G401.6 (cell line): ENCODE measurements around the gene ASB10.

ENCODE experiments used
- FAIRE-seq: peaks from 2 replicates; lab custom pipeline; 2012; peaks lifted over from hg19 to GRCh38; lab: Jason Lieb, UNC

ASB10 gene

DNA sequence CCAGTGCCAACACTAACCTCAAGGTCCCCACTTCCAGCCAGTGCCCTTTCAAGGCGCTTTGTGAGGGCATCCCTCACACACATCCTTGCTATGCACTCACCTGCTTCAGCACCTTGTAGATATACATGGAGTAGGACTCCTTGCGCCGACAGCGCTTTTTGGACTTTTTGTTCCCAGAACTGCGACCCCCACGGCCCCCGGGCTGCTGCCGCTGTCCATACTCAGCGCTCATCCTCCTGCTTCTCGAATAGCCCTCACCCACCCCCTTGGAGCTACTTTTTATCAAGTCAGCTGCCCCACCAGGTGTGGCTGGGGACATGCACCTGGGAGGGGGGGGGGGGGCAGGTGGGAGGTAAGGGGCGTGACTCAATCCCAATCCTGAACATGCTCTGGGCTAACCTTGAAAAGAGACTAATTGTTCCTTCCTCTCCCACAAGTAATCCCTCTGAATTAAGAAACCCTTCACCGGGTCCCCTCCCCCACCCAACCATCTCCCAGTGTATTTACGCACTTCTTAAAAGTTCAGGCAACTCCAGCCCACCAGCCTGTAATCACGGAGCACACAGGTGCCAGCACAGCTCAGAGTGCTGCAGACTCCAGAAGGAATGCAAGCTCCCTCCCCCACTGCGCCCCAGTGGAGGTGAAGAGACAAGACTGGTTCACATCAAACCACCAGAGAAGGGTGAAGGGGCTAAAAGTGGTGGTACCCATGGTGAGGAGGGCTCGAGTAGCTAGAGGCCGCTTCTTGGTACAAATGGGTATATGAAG, 23.2 kb upstream of the ASB10 start, which contains the start of gene H2BK1:
H2BK1 (minus strand) TSS at position 402 of the 768 bp plus-strand sequence; CDS start at position 232, 170 bp downstream.
- no peak for FAIRE-seq

DNA sequence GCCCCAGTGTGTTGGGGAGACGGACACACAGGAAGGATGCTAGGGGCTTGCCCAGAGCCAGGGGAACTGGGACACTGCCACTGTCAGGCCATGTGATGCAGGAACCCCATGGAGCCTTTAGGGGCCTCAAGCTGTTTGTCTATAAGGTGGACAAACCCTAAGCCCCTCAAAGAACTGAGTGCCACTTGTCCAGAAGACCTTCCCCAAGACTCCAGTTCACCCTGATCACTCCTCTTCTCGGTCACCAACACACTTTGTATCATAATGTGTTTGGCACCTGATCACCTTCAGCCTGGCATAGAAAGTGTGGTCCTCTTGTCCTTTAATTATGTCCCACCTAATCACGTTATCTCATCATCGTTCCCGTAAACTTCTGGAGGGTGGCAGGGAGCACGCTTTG, 22.5 kb upstream of the ASB10 start:
- FAIRE-seq = no peak

DNA sequence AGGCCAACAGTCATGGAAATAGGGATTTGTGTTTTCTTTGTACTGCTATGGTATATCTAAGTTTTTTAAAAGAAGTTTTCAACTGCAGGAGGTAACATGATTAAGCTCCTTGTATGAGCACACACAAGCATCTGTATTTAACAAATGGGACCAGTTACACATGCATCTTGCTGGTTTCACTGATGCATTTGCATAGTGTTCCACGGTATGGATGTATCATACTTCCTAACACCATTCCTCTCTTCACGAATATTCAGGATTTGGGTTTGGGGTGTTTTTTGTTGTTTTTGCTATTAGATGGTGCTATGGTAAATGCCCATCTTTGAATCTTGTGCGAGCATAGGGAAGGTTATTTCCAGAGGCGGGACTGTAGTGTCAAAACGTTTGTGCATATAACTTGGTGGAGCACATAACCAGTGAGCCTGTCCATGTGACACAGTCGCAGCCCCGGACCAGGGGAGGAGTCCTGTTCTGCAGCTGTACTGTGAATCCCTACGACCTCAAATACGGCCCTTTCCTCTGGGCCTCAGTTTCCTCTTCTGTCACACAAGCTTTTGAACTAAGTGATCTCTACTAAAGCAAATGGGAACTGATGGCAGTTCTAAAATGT, 21.3 kb upstream of the ASB10 start:
- no peak for FAIRE-seq

DNA sequence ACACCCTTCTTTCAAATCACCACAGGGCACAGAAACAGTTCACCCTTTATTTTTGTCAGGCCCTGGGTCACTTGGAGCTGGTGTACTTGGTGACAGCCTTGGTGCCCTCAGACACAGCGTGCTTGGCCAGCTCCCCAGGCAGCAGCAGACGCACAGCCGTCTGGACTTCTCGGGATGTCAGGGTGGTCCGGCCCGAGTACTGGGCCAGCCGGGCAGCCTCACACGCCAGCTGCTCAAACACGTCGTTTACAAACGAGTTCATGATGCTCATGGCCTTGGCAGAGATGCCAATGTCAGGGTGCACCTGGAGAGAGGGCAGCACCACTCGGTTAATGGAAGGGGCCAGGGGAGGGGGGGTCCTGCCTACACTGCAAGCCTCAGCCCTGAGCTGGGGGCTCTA, 20.8 kb upstream of the ASB10 start:
- FAIRE-seq = no peak

DNA sequence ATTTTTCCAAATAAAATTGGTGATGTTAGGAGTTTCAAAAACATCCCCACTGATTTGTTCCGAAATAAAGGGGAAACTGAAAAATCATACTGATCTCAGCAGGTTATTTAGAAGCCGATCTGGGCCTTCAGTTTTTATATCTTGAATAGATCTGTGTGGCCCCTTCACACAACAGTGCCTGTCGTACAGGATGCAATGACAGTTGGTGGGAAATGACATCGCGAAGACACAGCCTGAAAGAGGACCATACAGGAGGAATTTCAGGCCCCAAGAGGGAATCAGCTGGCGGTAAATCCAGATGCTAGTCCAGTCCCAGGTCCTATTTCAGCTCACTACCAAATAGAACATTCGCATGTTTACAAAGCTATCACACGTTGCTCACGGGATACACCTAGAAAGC, 20.3 kb upstream of the ASB10 start:
- FAIRE-seq = no peak

DNA sequence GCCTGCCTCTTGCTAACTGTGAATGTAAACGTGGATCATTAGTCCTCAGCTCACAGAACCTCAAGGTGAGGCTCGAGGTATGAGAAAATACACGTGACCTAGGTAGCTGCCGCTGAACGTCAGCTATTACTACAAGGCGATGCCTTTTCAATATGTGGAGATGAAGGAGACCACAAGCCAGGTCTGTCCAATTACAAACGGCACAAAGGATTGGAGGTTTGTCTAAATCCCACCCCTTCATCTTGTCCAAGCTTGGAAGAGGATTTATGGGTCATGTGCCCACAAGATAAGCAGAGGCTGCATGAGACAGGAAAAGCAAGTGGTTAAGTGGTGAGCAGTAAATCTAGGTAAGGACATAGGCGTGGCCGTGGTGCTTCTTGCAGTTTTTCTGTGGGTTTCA, 19.9 kb upstream of the ASB10 start:
- FAIRE-seq = no peak

DNA sequence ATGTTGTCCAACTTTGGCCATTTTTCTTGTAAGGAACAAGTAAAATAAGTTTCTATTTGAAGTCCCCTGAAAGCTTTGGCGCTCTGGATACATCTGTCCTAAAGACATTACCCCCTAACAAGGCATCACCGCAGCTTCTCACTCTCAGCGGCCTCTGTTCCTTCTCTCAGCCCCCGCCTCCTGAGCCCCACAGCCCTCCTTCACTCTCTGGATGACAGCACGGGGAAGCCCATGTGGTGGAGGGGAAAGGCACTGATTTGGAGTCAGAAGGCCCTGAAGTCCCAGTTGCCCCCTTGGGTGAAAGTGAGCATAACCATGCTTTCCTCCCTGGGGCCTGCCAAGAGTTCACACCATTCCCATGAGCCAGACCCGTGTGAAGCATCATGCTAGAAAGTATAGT, 18.7 kb upstream of the ASB10 start:
- no peak for FAIRE-seq

DNA sequence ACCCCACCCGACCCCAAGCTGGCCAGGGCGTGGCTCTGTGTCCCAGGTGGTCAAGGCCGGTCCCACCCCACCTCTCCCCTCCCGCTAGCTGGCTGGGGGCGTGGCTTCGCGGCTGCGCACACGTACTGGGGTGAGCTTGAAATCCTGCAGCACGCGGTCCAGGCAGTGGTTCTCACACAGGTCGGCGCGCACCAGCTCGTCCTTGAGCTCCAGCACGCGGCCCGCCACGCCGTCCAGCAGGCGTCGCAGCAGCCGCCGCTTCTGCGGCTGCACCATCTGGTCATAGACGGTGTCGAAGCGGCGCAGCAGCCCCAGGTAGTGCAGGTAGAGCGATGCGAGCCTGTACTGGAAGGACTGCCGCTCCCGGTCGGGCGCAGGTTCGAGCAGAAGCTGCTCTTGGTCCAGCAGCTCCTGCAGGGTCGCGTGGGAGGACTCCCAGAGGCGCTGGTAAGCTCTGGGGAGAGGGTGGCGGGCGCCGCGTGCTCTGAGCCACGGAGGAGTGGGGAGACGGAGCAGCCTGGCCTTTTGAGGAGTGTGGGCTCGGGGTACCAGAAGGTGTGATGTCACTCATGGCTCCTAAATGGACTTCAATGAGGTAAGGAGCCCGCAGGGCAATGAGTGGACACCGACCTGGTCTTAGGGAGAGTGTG, 17.5 kb upstream of the ASB10 start:
- no peak for FAIRE-seq

DNA sequence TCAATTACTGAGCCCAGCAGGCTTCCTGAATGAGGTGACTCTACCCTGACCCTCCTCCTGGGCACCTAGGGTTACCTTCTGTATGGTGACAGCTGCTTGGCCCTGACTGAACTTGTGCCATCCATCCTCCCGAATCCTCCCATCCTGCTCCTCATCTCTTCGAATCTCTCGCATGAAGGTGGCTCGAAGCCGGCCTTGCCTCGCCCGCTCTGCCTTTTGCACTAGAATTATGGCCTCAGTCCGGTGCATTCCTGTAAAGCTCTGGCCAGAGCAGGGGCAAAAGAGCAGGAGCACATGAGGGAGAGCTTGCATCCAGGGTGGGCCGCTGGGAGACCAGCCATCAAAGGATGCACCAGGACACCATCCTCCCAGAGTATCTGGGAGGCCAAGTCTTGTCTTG, 15.8 kb upstream of the ASB10 start:
- FAIRE-seq = no peak

DNA sequence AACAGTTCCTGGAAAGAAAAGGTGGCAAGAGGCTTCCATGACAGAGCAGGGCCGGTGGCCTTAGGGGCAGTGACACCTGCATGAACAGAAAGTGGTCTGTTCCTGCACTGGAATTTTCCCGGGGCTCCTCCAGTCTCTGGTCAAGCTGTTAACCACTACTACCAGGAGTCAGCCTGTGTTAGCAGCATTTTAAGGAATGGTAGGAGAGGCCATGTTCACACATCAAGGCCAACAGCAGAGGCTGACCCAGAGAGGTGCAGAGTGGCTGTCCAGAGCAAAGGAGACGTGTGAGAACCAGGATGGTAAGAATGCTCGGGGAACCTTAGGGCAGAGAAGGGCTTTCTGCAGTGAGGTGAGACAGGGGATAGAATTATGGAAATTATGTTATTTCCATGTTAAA, 14.7 kb upstream of the ASB10 start:
- no peak for FAIRE-seq

DNA sequence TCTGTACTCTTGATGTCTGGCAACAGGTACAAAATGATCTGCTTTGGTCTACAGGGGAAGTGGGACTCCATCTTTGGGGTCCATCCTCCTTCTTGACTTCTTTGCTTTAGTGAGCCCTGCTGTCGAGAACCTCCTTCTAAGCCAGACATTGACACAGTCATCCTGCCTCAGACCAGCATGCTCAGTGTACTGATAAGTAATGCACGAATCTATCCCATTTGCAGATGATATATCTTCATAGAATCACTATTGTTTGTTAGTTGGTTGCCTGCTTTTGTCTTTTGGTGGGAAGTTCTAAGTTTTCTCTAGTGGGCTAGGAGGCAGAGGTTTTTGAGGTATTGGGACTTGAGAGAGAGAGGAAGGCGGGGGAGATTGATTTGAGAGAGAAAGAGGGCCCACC, 14.3 kb upstream of the ASB10 start:
- FAIRE-seq = no peak

DNA sequence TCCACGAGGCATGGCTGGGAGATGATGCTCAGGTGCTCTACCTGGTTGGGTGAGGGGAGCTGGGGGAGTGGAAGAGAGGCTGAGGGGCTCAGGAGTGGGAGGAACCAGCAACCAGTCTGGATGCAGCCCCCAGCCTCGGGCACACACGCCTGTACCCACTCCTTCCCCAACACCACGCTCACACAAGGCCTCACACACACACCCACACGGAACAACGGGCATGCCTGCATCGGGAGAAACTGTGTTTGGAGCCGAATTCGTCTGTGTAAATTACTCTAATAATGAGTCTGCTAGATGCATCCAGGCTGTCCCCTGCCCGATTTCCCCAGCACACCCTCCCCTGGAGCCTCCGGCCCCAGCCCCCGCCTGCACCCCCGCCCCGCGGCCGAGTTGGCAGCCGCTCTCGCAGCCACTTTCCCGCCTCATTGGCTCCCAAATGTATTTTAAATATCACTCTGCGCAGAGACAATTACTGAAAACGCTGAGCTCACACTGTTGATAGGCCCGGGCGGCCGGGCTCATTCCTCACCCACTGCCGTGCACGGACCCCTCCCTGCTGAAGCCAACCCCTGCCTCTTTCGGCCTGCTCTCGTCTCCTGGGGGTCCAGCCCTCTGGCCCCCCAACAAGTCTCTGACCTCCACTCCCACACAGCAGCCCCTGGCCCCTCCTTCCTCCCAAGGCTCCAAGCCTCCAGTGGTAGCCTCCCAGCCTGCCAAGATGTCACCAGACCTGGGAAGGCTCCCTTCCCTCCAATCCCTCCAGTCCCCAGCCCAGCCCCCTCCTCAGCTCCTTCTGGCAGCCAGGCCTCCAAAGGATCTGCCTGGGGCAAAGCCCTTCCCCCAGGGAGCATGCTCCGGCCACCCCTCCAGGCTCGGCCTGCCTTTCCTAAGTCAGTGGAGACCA, 12.1 kb upstream of the ASB10 start:
- no peak for FAIRE-seq

DNA sequence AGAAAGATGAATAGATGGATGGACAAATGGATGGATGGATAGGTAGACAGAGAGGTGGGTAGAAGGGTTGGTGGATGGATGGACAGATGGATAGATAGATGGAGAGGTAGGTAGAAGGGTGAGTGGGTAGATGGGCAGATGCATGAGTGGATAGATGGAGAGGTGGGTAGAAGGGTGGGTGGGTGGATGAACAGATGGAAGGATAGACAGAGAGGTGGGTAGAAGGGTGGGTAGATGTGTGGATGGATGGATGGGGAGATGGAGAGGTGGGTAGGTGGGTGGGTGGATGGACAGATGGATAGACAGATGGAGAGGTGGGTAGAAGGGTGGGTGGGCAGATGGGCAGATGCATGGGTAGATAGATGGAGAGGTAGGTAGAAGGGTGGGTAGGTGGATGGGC, 10.9 kb upstream of the ASB10 start:
- FAIRE-seq = no peak

DNA sequence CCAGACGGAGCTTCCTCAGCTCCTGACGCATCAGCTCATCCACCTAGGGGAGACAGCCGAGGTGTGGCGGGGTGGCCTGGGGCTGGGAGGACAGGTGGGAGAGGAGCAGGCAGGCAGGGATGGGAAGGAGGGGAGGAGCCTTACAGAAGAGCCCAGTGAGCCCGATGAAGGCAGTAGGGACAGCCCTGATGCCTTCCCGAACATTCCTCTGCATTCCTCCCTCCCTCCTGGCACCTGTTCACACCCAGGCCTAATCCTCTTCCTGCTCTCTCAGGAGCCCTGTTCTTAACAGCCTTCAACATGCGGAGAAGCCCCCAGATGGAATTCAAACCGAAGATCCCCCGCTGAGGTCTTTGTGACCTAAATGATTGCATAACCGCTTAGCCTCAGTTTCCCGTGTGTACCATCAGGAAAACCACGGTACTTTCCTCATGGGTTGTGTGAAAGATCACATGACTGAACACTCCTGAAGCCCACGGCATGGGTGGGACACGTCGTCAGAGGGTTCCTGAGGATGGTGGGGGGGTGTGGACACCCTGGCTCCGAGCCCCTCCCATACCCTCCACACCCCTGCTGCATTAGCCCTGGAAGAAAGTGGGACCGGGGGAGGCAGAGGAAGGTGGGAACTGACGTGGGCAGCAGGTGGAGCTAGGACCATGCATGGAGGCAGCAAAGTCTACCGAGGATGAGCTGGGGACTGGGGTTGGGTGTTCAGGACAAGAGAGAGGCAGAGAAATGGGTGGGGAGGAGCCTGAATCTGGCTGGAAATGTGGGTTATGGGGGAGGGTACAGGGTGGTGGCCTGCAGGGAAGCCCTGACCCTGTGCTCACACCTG, 8.8 kb upstream of the ASB10 start:
- FAIRE-seq = no peak

DNA sequence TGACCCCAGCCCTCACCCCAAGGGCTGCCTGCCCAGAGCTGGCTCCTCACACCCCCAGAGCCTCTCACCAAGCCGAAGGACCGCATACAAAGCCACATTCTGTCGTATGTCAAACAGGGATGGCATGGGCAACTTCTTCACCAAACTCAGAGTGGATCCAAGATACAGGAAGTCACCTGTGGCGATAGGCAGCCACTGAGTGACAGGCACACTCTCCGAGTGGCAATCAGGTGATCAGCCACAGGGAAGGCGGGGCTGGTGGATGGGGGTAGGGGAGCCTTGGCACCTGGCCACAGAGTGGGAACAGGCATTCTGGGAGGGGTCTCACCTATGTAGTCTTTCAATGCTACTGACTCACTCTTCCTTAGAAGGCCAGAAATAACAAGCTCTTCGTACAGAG, 7.1 kb upstream of the ASB10 start:
- FAIRE-seq = no peak

DNA sequence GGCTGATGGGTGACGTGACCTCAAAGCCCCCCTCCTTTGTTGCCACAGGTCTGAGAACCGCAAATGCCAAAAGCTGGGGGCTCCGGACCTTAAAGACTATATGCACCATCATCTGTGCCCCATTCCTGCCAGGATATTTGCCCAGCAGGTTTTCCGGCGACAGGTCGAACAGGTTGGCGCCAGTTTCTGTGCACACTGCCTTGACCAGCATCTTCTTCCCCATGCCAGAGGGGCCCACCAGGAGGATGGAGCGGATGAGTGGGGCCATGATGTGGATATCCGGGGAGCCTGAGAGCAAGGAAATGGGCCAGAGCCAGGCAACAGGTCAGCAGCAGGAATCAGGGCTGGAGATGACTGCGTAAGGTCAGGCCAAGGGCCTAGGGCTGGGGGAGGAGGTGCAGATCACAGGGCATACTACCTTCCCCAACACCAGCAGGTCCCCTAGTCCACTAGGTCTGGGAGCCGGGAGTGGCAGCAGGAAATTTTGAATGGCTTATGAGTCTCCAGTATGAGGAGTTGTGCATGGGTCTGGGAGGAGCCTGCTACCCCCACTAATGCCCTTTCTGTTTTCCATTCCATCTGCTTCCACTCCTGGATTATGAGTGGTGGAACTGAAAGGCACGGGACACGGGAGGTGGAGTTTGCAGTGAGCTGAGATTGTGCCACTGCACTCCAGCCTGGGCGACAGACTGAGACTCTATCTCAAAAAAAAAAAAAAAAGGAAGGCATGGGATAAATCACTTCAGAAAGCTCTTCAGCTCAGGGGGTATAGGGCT, 6.3 kb upstream of the ASB10 start:
- FAIRE-seq = no peak

DNA sequence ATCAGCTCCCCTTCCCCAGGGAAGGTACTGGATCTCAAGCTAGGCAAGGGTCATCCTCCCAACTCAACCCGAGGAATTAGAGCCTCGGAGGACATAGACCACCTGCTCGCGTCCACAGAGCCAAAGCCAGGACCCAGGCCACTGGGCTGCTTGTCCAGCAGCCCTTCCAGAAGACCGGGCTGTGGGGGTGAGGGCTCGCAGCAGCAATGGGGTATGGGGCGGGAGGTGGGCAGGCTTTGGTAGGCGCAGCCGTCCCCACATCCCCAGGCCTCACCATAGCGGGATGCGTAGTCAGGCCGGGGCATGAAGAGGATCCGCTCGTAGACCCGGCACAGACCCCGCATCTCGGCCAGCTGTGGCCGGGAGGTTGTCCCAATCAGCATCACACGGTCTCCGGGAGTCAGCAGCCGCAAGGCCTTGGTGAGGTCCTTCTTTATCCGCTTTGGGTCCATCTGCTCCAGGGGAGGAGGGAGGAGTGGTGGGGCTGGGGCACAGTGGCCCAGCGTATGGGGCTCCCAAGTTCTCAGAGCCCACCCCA, 5.0 kb upstream of the ASB10 start:
- no peak for FAIRE-seq

DNA sequence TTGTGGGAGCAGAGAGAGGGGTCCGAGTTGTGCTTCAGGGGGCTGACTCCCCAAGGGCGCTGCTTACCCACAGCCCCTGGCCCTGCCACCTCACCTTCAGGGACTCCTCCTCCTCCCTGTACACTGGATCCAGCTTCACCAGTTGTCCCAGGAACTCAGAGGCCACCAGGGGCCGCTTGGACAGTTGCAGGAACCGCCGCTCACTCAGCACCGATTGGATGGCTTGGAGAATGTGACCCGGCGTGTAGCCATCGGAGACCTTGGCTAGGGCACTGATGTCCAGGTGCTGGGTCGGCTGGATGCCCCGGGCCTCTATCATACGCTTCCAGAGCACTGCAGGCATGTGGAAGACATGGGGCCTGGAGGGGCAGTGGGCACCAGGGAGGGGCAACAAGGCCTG, 4.5 kb upstream of the ASB10 start:
- no peak for FAIRE-seq

DNA sequence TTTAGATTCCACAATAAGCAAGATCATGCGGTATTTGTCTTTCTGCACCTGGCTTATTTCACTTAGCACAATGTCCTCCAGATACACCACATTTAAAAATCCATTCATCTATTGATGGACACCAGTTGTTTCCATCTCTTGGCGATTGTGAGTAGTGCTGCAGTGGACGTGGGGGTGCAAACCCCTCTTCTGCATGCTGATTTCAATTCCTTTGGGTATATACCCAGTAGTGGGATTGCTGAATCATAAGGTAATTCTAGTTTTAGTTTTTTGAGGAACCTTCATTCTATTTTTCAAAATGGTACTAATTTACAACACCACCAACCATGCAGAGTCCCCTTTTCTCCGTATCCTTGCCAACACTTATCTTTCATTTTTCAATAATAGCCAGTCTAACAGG, 2.0 kb upstream of the ASB10 start:
- FAIRE-seq = no peak

DNA sequence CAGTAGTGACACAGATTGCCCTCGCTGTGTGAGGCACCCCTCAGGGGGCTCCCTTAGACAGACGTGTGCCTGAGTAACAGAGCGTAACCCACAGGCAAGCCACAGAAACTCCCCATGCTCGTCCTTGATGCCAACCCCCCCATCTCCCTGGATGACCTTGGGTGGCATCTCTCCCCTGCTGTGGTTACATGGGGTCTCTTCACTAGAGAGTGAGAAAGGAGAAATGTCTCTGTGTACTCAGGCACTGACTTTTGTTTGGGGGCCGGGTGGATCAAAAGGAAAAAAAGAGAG, 1.1 kb upstream of the ASB10 start:
- no peak for FAIRE-seq
